HEK293 (cell line): ENCODE data around the gene CIAO2B.

Source experiments
- AEBP2 ChIP-seq: fragments of 450-650 bp; formaldehyde crosslinking; IDR thresholded peaks from 2 replicates; pipeline ENCODE4 v1.5.1; 2016; ENCODE audit warnings: missing biosample characterization, missing genetic modification characterization, borderline replicate concordance
- TF ChIP-seq, protein P1 (sequence below): fragments of 450-650 bp; formaldehyde crosslinking; IDR thresholded peaks from 2 replicates; pipeline ENCODE4 v1.5.1; 2016; ENCODE audit warnings: missing biosample characterization, missing genetic modification characterization

GRCh38 chr16:66926961-66927436, 7.2 kb downstream of the CIAO2B start:
- TF ChIP-seq, protein P1, sequence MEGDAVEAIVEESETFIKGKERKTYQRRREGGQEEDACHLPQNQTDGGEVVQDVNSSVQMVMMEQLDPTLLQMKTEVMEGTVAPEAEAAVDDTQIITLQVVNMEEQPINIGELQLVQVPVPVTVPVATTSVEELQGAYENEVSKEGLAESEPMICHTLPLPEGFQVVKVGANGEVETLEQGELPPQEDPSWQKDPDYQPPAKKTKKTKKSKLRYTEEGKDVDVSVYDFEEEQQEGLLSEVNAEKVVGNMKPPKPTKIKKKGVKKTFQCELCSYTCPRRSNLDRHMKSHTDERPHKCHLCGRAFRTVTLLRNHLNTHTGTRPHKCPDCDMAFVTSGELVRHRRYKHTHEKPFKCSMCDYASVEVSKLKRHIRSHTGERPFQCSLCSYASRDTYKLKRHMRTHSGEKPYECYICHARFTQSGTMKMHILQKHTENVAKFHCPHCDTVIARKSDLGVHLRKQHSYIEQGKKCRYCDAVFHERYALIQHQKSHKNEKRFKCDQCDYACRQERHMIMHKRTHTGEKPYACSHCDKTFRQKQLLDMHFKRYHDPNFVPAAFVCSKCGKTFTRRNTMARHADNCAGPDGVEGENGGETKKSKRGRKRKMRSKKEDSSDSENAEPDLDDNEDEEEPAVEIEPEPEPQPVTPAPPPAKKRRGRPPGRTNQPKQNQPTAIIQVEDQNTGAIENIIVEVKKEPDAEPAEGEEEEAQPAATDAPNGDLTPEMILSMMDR (tag by site-specific recombination): no peak
- no peak for TF ChIP-seq AEBP2 (tag by site-specific recombination)
